HepG2 (cell line): ENCODE measurements around the gene TRAPPC12. TPM values are rescaled to one million over a fixed set of nuclear protein-coding genes. Genes with fewer than 3 reads are reported as not detected.

Source experiments
- CC2D1A ChIP-seq: sonication (generic); formaldehyde crosslinking; IDR thresholded peaks from 2 replicates; pipeline ENCODE4 v1.8.1; 2023; ENCODE audit warnings: mild to moderate bottlenecking, missing genetic modification reagents
- CEBPG ChIP-seq: IDR thresholded peaks from 2 replicates; pipeline ENCODE4 v1.6.1; 2016
- CREBL2 ChIP-seq: sonication (generic); formaldehyde crosslinking; IDR thresholded peaks from 2 replicates; pipeline ENCODE4 v1.8.1; 2023; ENCODE audit warnings: missing genetic modification reagents, mild to moderate bottlenecking, borderline replicate concordance
- EZH2 ChIP-seq: conservative IDR thresholded peaks from 2 replicates; pipeline ENCODE4 v1.6.1; 2012; ENCODE audit warnings: mild to moderate bottlenecking, low read depth, low read length, moderate library complexity
- JDP2 ChIP-seq: sonication (generic); formaldehyde crosslinking; IDR thresholded peaks from 2 replicates; pipeline ENCODE4 v1.8.1; 2022; ENCODE audit warnings: missing genetic modification reagents, borderline replicate concordance
- MBNL3 ChIP-seq: fragments of 250-450 bp; sonication (Bioruptor Pico); conservative IDR thresholded peaks from 2 replicates; pipeline ENCODE4 v1.8.0; 2022; ENCODE audit warnings: mild to moderate bottlenecking, inconsistent platforms
- NAIF1 ChIP-seq: sonication (generic); formaldehyde crosslinking; IDR thresholded peaks from 2 replicates; pipeline ENCODE4 v1.5.0; 2020; ENCODE audit warnings: mild to moderate bottlenecking, missing genetic modification reagents, borderline replicate concordance
- NBN ChIP-seq: fragments of 450-650 bp; conservative IDR thresholded peaks from 2 replicates; pipeline ENCODE4 v1.6.1; 2017
- NFATC3 ChIP-seq: sonication (generic); formaldehyde crosslinking; IDR thresholded peaks from 2 replicates; pipeline ENCODE4 v1.5.1; 2020; ENCODE audit warnings: mild to moderate bottlenecking, missing genetic modification reagents
- NFIC ChIP-seq: IDR thresholded peaks from 2 replicates; pipeline ENCODE4 v1.6.1; 2012; ENCODE audit warnings: mild to moderate bottlenecking, low read length, inconsistent platforms
- NR1H2 ChIP-seq: sonication (generic); formaldehyde crosslinking; IDR thresholded peaks from 2 replicates; pipeline ENCODE4 v1.8.1; 2022; ENCODE audit warnings: low read depth, missing genetic modification reagents, borderline replicate concordance
- POGK ChIP-seq: sonication (generic); formaldehyde crosslinking; conservative IDR thresholded peaks from 2 replicates; pipeline ENCODE4 v1.8.0; 2022; ENCODE audit warnings: mild to moderate bottlenecking, moderate library complexity, missing genetic modification reagents
- PRDM4 ChIP-seq: sonication (generic); formaldehyde crosslinking; IDR thresholded peaks from 2 replicates; pipeline ENCODE4 v1.9.0; 2021; ENCODE audit warnings: missing genetic modification reagents, borderline replicate concordance
- REPIN1 ChIP-seq: sonication (generic); formaldehyde crosslinking; IDR thresholded peaks from 2 replicates; pipeline ENCODE4 v1.8.0; 2022; ENCODE audit warnings: missing genetic modification reagents, low read depth, mild to moderate bottlenecking, borderline replicate concordance
- RFX5 ChIP-seq: IDR thresholded peaks from 2 replicates; pipeline ENCODE4 v1.6.1; 2011; ENCODE audit warnings: low read depth, low read length, improper control_type of control experiment
- SAP130 ChIP-seq: IDR thresholded peaks from 2 replicates; pipeline ENCODE4 v1.6.1; 2016; ENCODE audit warnings: low read depth
- SETDB1 ChIP-seq: sonication (generic); formaldehyde crosslinking; IDR thresholded peaks from 2 replicates; pipeline ENCODE4 v1.5.1; 2020; ENCODE audit warnings: missing genetic modification reagents, mild to moderate bottlenecking, borderline replicate concordance
- SIX4 ChIP-seq: sonication (generic); formaldehyde crosslinking; IDR thresholded peaks from 2 replicates; pipeline ENCODE4 v1.4.0; 2020; ENCODE audit warnings: missing genetic modification reagents
- YY1 ChIP-seq: IDR thresholded peaks from 2 replicates; pipeline ENCODE4 v1.6.1; 2011; ENCODE audit warnings: low read length, low read depth, moderate library complexity, mild to moderate bottlenecking; ENCODE audit not compliant: insufficient read depth, insufficient replicate concordance
- ZIK1 ChIP-seq: sonication (generic); formaldehyde crosslinking; IDR thresholded peaks from 2 replicates; pipeline ENCODE4 v1.5.0; 2020; ENCODE audit warnings: mild to moderate bottlenecking, low read depth, missing genetic modification reagents, borderline replicate concordance
- ZNF280D ChIP-seq: sonication (generic); formaldehyde crosslinking; IDR thresholded peaks from 2 replicates; pipeline ENCODE4 v1.5.1; 2020; ENCODE audit warnings: mild to moderate bottlenecking, missing genetic modification reagents
- ZNF703 ChIP-seq: sonication (generic); formaldehyde crosslinking; IDR thresholded peaks from 2 replicates; pipeline ENCODE4 v1.5.1; 2020; ENCODE audit warnings: missing genetic modification reagents, mild to moderate bottlenecking, moderate library complexity, borderline replicate concordance
- polyA plus RNA-seq, 8 experiments: library from polyadenylated mRNA; depleted of rRNA in 3 of 8; stranded (reverse) in 7 of 8; unstranded in 1 of 8; fragments of >200 nt; fragmentation: Illumina TruSeq in 4 of 8; extraction: Trizol in 4 of 8; gene quantifications; 2 replicates each; pipeline versions ENCODE4 v1.2.1 to v1.2.3, GENCODE V29; 2011 to 2016; ENCODE audit warnings: low read depth in 4 of 8, missing spikeins in 1 of 8, mixed read lengths in 1 of 8; ENCODE audit not compliant: insufficient read depth in 1 of 8
- total RNA-seq, 5 experiments: library from RNA; depleted of rRNA; stranded (reverse); fragments of >200 nt; fragmentation: Illumina TruSeq; extraction: Trizol; gene quantifications; 2 replicates each; pipeline ENCODE4 v1.2.3, GENCODE V29; 2016; ENCODE audit warnings: low read depth in 1 of 5

Gene TRAPPC12
- total and polyA plus RNA-seq, 2 of the 13 experiments (the other 11 are each of a cell fraction or from before 2014, with no cell fraction given): 46.4 to 97.7 TPM

- TF ChIP-seq POGK (CRISPR knock-in tag) (peak; percentile 88), SETDB1 (no peak), REPIN1 (CRISPR knock-in tag) (peak; percentile 97), NBN (no peak), ZIK1 (CRISPR knock-in tag) (no peak; the same call in 1 of the 2 replicates), ZNF703 (CRISPR knock-in tag) (0 out of 2 replicates have a peak, but pooled peaks have one; percentile 47), PRDM4 (CRISPR knock-in tag) (no peak), CC2D1A (CRISPR knock-in tag) (no peak), ZNF280D (CRISPR knock-in tag) (peak; percentile 87; the same call in 1 of the 2 replicates), NFIC (no peak), JDP2 (CRISPR knock-in tag) (no peak; the same call in 1 of the 2 replicates), CREBL2 (peak; percentile 73; the same call in 1 of the 2 replicates), YY1 (peak; percentile 81), MBNL3 (CRISPR knock-in tag) (no peak), CEBPG (CRISPR knock-in tag) (peak; percentile 59), NFATC3 (CRISPR knock-in tag) (peak; percentile 77; the same call in 1 of the 2 replicates), SIX4 (CRISPR knock-in tag) (peak; percentile 52), NR1H2 (CRISPR knock-in tag) (peak; percentile 72; the same call in 1 of the 2 replicates), NAIF1 (CRISPR knock-in tag) (no peak; the same call in 1 of the 2 replicates), EZH2 (no peak), RFX5 (no peak; the same call in 1 of the 2 replicates), SAP130 (CRISPR knock-in tag) (peak; percentile 100)
Observed at GRCh38 chr2:3377612-3378432, 1.7 kb upstream of the TRAPPC12 start, which contains the start of gene EIPR1 (continued).
